Neural cell (in vitro differentiated cells): Measurements from ENCODE around the gene HLF. TPM values are rescaled to one million over a fixed set of nuclear protein-coding genes. Genes with fewer than 3 reads are reported as not detected.

Experiments used
- H2AFZ ChIP-seq: fragments of 200-600, 300-800 bp; sonication (generic), shearing (Covaris generic); 2 replicates; pipeline ENCODE4 v1.6.0; 2014; ENCODE audit warnings: low read depth, mild to moderate bottlenecking, antibody characterized with exemption, low read length, moderate library complexity
- H3F3A ChIP-seq: fragments of 200-600 bp; shearing (Covaris generic); 2 replicates; pipeline ENCODE4 v1.6.1; 2016; ENCODE audit warnings: mild to moderate bottlenecking, moderate library complexity, mixed read lengths, antibody characterized with exemption, low read length; ENCODE audit not compliant: insufficient read depth, poor library complexity, severe bottlenecking
- H3K27ac ChIP-seq: fragments of 200-600, 300-800 bp; sonication (generic), shearing (Covaris generic); 2 replicates; pipeline ENCODE4 v1.5.1; 2014; ENCODE audit warnings: mild to moderate bottlenecking, low read length, moderate library complexity
- H3K27me3 ChIP-seq: fragments of 300-800, 200-600 bp; sonication (generic), shearing (Covaris generic); 2 replicates; pipeline ENCODE4 v1.6.0; 2014; ENCODE audit warnings: mild to moderate bottlenecking, low read depth, low read length, moderate library complexity; ENCODE audit not compliant: insufficient read depth
- H3K36me3 ChIP-seq: fragments of 300-800, 200-600 bp; sonication (generic), shearing (Covaris generic); 2 replicates; pipeline ENCODE4 v1.5.1; 2014; ENCODE audit warnings: mild to moderate bottlenecking, antibody characterized with exemption, low read length, moderate library complexity; ENCODE audit not compliant: insufficient read depth
- H3K4me2 ChIP-seq: fragments of 300-800, 200-600 bp; sonication (generic), shearing (Covaris generic); 2 replicates; pipeline ENCODE4 v1.6.0; 2014; ENCODE audit warnings: mild to moderate bottlenecking, low read length
- H3K4me3 ChIP-seq: fragments of 300-800, 200-600 bp; sonication (generic), shearing (Covaris generic); 2 replicates; pipeline ENCODE4 v1.5.1; 2014; ENCODE audit warnings: mild to moderate bottlenecking, low read length, moderate library complexity
- H3K79me2 ChIP-seq: fragments of 200-600 bp; shearing (Covaris generic); replicated peaks from 2 replicates; pipeline ENCODE4 v1.6.0; 2014; ENCODE audit warnings: mild to moderate bottlenecking, low read length, moderate library complexity; ENCODE audit not compliant: insufficient read depth
- H3K9ac ChIP-seq: fragments of 300-800, 200-600 bp; sonication (generic), shearing (Covaris generic); 2 replicates; pipeline ENCODE4 v1.6.1; 2016; ENCODE audit warnings: mild to moderate bottlenecking, low read length, mixed read lengths
- H3K9me2 ChIP-seq: fragments of 200-600 bp; shearing (Covaris generic); 2 replicates; pipeline ENCODE4 v1.6.1; 2016; ENCODE audit warnings: mild to moderate bottlenecking, low read length, mixed read lengths; ENCODE audit not compliant: insufficient read depth
- H3K9me3 ChIP-seq: fragments of 200-600, 300-800 bp; sonication (generic), shearing (Covaris generic); 2 replicates; pipeline ENCODE4 v1.6.1; 2016; ENCODE audit warnings: mild to moderate bottlenecking, mixed run types, low read length, moderate library complexity, mixed read lengths
- H4K20me1 ChIP-seq: fragments of 200-600 bp; shearing (Covaris generic); 2 replicates; pipeline ENCODE4 v1.6.1; 2016; ENCODE audit warnings: mild to moderate bottlenecking, mixed run types; ENCODE audit not compliant: insufficient read depth
- EP300 ChIP-seq: fragments of 450-650 bp; conservative IDR thresholded peaks from 2 replicates; pipeline ENCODE4 v1.6.1; 2014; ENCODE audit warnings: antibody characterized with exemption, mild to moderate bottlenecking, moderate library complexity; ENCODE audit not compliant: poor library complexity, severe bottlenecking
- EZH2 ChIP-seq: fragments of 200-600, 300-800 bp; shearing (Covaris generic), sonication (generic); IDR thresholded peaks from 2 replicates; pipeline ENCODE4 v1.6.1; 2014; ENCODE audit warnings: antibody characterized with exemption, low read length, borderline replicate concordance, mild to moderate bottlenecking; ENCODE audit not compliant: insufficient read depth, poor library complexity, severe bottlenecking
- MXI1 ChIP-seq: fragments of 450-650 bp; conservative IDR thresholded peaks from 2 replicates; pipeline ENCODE4 v1.6.1; 2014; ENCODE audit warnings: antibody characterized with exemption, mild to moderate bottlenecking; ENCODE audit not compliant: poor library complexity, severe bottlenecking
- POLR2AphosphoS5 ChIP-seq: IDR thresholded peaks from 2 replicates; pipeline ENCODE4 v1.6.1; 2012
- RAD21 ChIP-seq: fragments of 450-650 bp; conservative IDR thresholded peaks from 2 replicates; pipeline ENCODE4 v1.6.1; 2014; ENCODE audit warnings: antibody characterized with exemption, mild to moderate bottlenecking, moderate library complexity
- SMC3 ChIP-seq: fragments of 450-650 bp; conservative IDR thresholded peaks from 2 replicates; pipeline ENCODE4 v1.6.1; 2014; ENCODE audit warnings: antibody characterized with exemption, mild to moderate bottlenecking, moderate library complexity; ENCODE audit not compliant: poor library complexity
- TAF1 ChIP-seq: IDR thresholded peaks from 2 replicates; pipeline ENCODE4 v1.6.1; 2012; ENCODE audit warnings: low read depth
- polyA plus RNA-seq: library from polyadenylated mRNA; depleted of rRNA; stranded (reverse); fragments of >200 nt; gene quantifications from 2 replicates; pipeline ENCODE4 v1.2.3, GENCODE V29; 2014
- TF ChIP-seq, protein P1 (sequence below): fragments of 450-650 bp; IDR thresholded peaks from 2 replicates; pipeline ENCODE4 v1.5.1; 2014; ENCODE audit warnings: antibody characterized with exemption, mild to moderate bottlenecking, moderate library complexity; ENCODE audit not compliant: poor library complexity, severe bottlenecking
- TF ChIP-seq, protein P2 (sequence below): IDR thresholded peaks from 2 replicates; pipeline ENCODE4 v1.6.1; 2012; ENCODE audit warnings: borderline replicate concordance

Gene HLF
- polyA plus RNA-seq, 1 donor from 2014 or later: 0.71 TPM

- Histone ChIP-seq H3K9me3 (no peaks in the 10 kb centered on the region), H3K79me2 (no peaks in the 10 kb centered on the region), H4K20me1 (no peaks in the 10 kb centered on the region), H3K36me3 (no peaks in the 10 kb centered on the region), H3F3A (no peaks in the 10 kb centered on the region), H3K27me3 (no peaks in the 10 kb centered on the region), H2AFZ (no peak overlapping the region), H3K9me2 (no peaks in the 10 kb centered on the region), H3K4me2 (no peak overlapping the region), H3K9ac (no peak overlapping the region), H3K27ac (no peak overlapping the region), H3K4me3 (no peak overlapping the region)
- no peak for TF ChIP-seq POLR2AphosphoS5
- TF ChIP-seq, protein P1, sequence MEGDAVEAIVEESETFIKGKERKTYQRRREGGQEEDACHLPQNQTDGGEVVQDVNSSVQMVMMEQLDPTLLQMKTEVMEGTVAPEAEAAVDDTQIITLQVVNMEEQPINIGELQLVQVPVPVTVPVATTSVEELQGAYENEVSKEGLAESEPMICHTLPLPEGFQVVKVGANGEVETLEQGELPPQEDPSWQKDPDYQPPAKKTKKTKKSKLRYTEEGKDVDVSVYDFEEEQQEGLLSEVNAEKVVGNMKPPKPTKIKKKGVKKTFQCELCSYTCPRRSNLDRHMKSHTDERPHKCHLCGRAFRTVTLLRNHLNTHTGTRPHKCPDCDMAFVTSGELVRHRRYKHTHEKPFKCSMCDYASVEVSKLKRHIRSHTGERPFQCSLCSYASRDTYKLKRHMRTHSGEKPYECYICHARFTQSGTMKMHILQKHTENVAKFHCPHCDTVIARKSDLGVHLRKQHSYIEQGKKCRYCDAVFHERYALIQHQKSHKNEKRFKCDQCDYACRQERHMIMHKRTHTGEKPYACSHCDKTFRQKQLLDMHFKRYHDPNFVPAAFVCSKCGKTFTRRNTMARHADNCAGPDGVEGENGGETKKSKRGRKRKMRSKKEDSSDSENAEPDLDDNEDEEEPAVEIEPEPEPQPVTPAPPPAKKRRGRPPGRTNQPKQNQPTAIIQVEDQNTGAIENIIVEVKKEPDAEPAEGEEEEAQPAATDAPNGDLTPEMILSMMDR: no peak
- TF ChIP-seq SMC3: no peak
- TF ChIP-seq EZH2: no peak
- no peak for TF ChIP-seq TAF1
Observed at GRCh38 chr17:55283256-55283965, 18.7 kb downstream of the HLF start.

GRCh38 chr17:55284001-55284884 lies 19.5 kb downstream of the HLF start:
- no peaks in the 10 kb centered on the region for H3K9me3 ChIP-seq
- H2AFZ ChIP-seq: no peak overlapping the region
- no peaks in the 10 kb centered on the region for H3K79me2 ChIP-seq
- no peaks in the 10 kb centered on the region for H4K20me1 ChIP-seq
- H3K27ac ChIP-seq: no peak overlapping the region
- no peak overlapping the region for H3K4me2 ChIP-seq
- no peak overlapping the region for H3K9ac ChIP-seq
- H3K27me3 ChIP-seq: no peaks in the 10 kb centered on the region
- H3K36me3 ChIP-seq: no peaks in the 10 kb centered on the region
- no peaks in the 10 kb centered on the region for H3K9me2 ChIP-seq
- no peak overlapping the region for H3K4me3 ChIP-seq
- H3F3A ChIP-seq: no peaks in the 10 kb centered on the region
- TF ChIP-seq, protein P2, sequence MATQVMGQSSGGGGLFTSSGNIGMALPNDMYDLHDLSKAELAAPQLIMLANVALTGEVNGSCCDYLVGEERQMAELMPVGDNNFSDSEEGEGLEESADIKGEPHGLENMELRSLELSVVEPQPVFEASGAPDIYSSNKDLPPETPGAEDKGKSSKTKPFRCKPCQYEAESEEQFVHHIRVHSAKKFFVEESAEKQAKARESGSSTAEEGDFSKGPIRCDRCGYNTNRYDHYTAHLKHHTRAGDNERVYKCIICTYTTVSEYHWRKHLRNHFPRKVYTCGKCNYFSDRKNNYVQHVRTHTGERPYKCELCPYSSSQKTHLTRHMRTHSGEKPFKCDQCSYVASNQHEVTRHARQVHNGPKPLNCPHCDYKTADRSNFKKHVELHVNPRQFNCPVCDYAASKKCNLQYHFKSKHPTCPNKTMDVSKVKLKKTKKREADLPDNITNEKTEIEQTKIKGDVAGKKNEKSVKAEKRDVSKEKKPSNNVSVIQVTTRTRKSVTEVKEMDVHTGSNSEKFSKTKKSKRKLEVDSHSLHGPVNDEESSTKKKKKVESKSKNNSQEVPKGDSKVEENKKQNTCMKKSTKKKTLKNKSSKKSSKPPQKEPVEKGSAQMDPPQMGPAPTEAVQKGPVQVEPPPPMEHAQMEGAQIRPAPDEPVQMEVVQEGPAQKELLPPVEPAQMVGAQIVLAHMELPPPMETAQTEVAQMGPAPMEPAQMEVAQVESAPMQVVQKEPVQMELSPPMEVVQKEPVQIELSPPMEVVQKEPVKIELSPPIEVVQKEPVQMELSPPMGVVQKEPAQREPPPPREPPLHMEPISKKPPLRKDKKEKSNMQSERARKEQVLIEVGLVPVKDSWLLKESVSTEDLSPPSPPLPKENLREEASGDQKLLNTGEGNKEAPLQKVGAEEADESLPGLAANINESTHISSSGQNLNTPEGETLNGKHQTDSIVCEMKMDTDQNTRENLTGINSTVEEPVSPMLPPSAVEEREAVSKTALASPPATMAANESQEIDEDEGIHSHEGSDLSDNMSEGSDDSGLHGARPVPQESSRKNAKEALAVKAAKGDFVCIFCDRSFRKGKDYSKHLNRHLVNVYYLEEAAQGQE: no peak
- TF ChIP-seq EZH2: no peak
- no peak for TF ChIP-seq POLR2AphosphoS5
- no peak for TF ChIP-seq RAD21
- TF ChIP-seq MXI1: no peak
- TF ChIP-seq SMC3: no peak
- no peak for TF ChIP-seq TAF1
- TF ChIP-seq, protein P1: no peak
- TF ChIP-seq EP300: no peak
